ENCODE measurements around the gene ATP5F1C. TPM values are rescaled to one million over a fixed set of nuclear protein-coding genes. Genes with fewer than 3 reads are reported as not detected.
A peak's percentile ranks its signal among the peaks of the same experiment; 100 is the strongest.
"Not testable (repeated sequence)": the region's sequence is repeated elsewhere in the genome, so short reads cannot be mapped to it uniquely, and the experiment has no call there.

The ATP5F1C gene
- total RNA-seq (2014; rRNA removed; shearing (Covaris generic)) = 638 and 718 TPM in 2 replicates

GRCh38 chr10:7787857-7788638 lies at the start of gene ATP5F1C, which contains the start of gene KIN:
ATP5F1C (plus strand) TSS chr10:7788177; CDS start chr10:7788208, 31 bp downstream.
KIN (minus strand) TSS chr10:7787993; CDS start chr10:7787933, 60 bp downstream.
- peak; percentile 97 for DNase-seq (ENCODE audit: low spot score)

- DNase-seq (ENCODE audit: low spot score) = no peak
These were observed 49.2 kb upstream of the ATP5F1C start for GRCh38 chr10:7738536-7739407.

GRCh38 chr10:7744307-7744706 lies 43.7 kb upstream of the ATP5F1C start:
- no peak for DNase-seq (ENCODE audit: low spot score)

GRCh38 chr10:7748637-7749036 lies 39.3 kb upstream of the ATP5F1C start:
- not testable (repeated sequence) for DNase-seq (ENCODE audit: low spot score)

- DNase-seq (ENCODE audit: low spot score) = no peak
These were observed 37.8 kb upstream of the ATP5F1C start for GRCh38 chr10:7750222-7750621.

GRCh38 chr10:7752251-7752650 lies 35.7 kb upstream of the ATP5F1C start:
- no peak for DNase-seq (ENCODE audit: low spot score)

GRCh38 chr10:7755103-7755502 lies 32.9 kb upstream of the ATP5F1C start:
- DNase-seq (ENCODE audit: low spot score) = no peak

GRCh38 chr10:7756360-7756992 lies 31.5 kb upstream of the ATP5F1C start:
- peak; percentile 21 for DNase-seq (ENCODE audit: low spot score)

- no peak for DNase-seq (ENCODE audit: low spot score)
These were observed 24.0 kb upstream of the ATP5F1C start for GRCh38 chr10:7763929-7764328.

GRCh38 chr10:7766241-7766640 lies 21.7 kb upstream of the ATP5F1C start:
- DNase-seq (ENCODE audit: low spot score) = no peak

GRCh38 chr10:7767209-7767608 lies 20.8 kb upstream of the ATP5F1C start:
- no peak for DNase-seq (ENCODE audit: low spot score)

GRCh38 chr10:7768417-7768816 lies 19.6 kb upstream of the ATP5F1C start:
- no peak for DNase-seq (ENCODE audit: low spot score)

- no peak for DNase-seq (ENCODE audit: low spot score)
These were observed 13.9 kb upstream of the ATP5F1C start for GRCh38 chr10:7773845-7774801.

GRCh38 chr10:7776777-7777176 lies 11.2 kb upstream of the ATP5F1C start:
- DNase-seq (ENCODE audit: low spot score) = no peak

GRCh38 chr10:7782194-7782593 lies 5.8 kb upstream of the ATP5F1C start:
- DNase-seq (ENCODE audit: low spot score) = not testable (repeated sequence)

- DNase-seq (ENCODE audit: low spot score) = no peak
These were observed 1.5 kb upstream of the ATP5F1C start for GRCh38 chr10:7786430-7786829.

- DNase-seq (ENCODE audit: low spot score) = no peak
These were observed 674 bp upstream of the ATP5F1C start for GRCh38 chr10:7787150-7787856.

GRCh38 chr10:7788639-7789286 lies 786 bp downstream of the ATP5F1C start:
- DNase-seq (ENCODE audit: low spot score) = peak; percentile 23

- peak; percentile 42 for DNase-seq (ENCODE audit: low spot score)
These were observed 1.4 kb downstream of the ATP5F1C start for GRCh38 chr10:7789390-7789789.

GRCh38 chr10:7792541-7792940 lies 4.6 kb downstream of the ATP5F1C start:
- no peak for DNase-seq (ENCODE audit: low spot score)

All from A172 (cell line).